K562 (cell line): ENCODE data around the gene PREB. TPM values are rescaled to one million over a fixed set of nuclear protein-coding genes. Genes with fewer than 3 reads are reported as not detected.

Source experiments
- ATAC-seq: fragments of 200-7000 bp; cut with Tn5 transposase; 3 replicates; pipeline ENCODE4 v1.9.1; 2020; ENCODE audit warnings: moderate library complexity
- BruUV-seq: library from RNA; stranded (reverse); fragments of 400-500 nt; replicated peaks from 2 replicates; lab custom pipeline; 2021; lab: Mats Ljungman, UMichigan
- CTCF ChIA-PET: fragments of 300-600 bp; formaldehyde crosslinking; extraction: SDS; loops from one replicate; lab custom pipeline; 2021; ENCODE audit warnings: low intra/inter-chr PET ratio; lab: Yijun Ruan, JAX
- POLR2A ChIA-PET: fragments of 300-600, 350-650 bp; sonication (Branson Sonifier 250); formaldehyde crosslinking; extraction: SDS; loops from one replicate; lab custom pipeline; 2021; ENCODE audit warnings: antibody characterized with exemption, inconsistent platforms; lab: Yijun Ruan, JAX
- DNase-seq, 4 experiments: peaks; one replicate each; pipeline versions ENCODE4 v3.0.0 to v3.0.0-alpha.2; 2011 to 2018; ENCODE audit warnings: low spot score in 3 of 4, mixed read lengths in 3 of 4; ENCODE audit errors: extremely low read depth in 1 of 4
- FAIRE-seq: peaks from 2 replicates; lab custom pipeline; 2011; peaks lifted over from hg19 to GRCh38; lab: Jason Lieb, UNC
- H2AFZ ChIP-seq: 2 replicates; pipeline ENCODE4 v1.6.0; 2011; ENCODE audit warnings: low read depth, low read length, control low read depth, inconsistent platforms
- H3K27ac ChIP-seq: fragments of 200-600 bp; 3 replicates; pipeline ENCODE4 v1.8.0; 2011; ENCODE audit warnings: low read depth, mild to moderate bottlenecking, control low read depth, inconsistent platforms, low read length, moderate library complexity, mixed read lengths; ENCODE audit errors: extremely low read depth
- H3K27me3 ChIP-seq, 2 experiments: fragments of 300-600 bp in 1 of 2; 2 replicates in 1 of 2; 3 replicates in 1 of 2; pipeline versions ENCODE4 v1.6.0 to v1.8.0; 2011; ENCODE audit warnings: inconsistent platforms in 2 of 2, low read length in 2 of 2, mild to moderate bottlenecking in 1 of 2, mixed read lengths in 1 of 2, moderate library complexity in 1 of 2; ENCODE audit not compliant: control insufficient read depth in 2 of 2, insufficient read depth in 2 of 2
- H3K36me3 ChIP-seq: fragments of 300-600 bp; 3 replicates; pipeline ENCODE4 v1.8.0; 2011; ENCODE audit warnings: mild to moderate bottlenecking, low read length, inconsistent platforms; ENCODE audit not compliant: control insufficient read depth, insufficient read depth
- H3K4me1 ChIP-seq, 2 experiments: fragments of 200-600 bp in 1 of 2; replicated peaks in 1 of 2; 2 replicates in 1 of 2; 3 replicates in 1 of 2; pipeline versions ENCODE4 v1.5.1 to v1.8.0; 2011; ENCODE audit warnings: inconsistent platforms in 2 of 2, low read length in 2 of 2, mild to moderate bottlenecking in 1 of 2, mixed read lengths in 1 of 2, moderate library complexity in 1 of 2; ENCODE audit not compliant: control insufficient read depth in 2 of 2, insufficient read depth in 2 of 2
- H3K4me2 ChIP-seq: 2 replicates; pipeline ENCODE4 v1.6.1; 2011; ENCODE audit warnings: low read length, control low read depth, inconsistent platforms, mixed read lengths; ENCODE audit not compliant: insufficient read depth
- H3K4me3 ChIP-seq: fragments of 200-600 bp; sonication (generic), shearing (Covaris generic); 2 replicates; pipeline ENCODE4 v1.5.1; 2016; ENCODE audit warnings: control low read depth, inconsistent platforms
- H3K79me2 ChIP-seq: fragments of 200-600 bp; 3 replicates; pipeline ENCODE4 v1.8.0; 2011; ENCODE audit warnings: low read length, inconsistent platforms; ENCODE audit not compliant: control insufficient read depth, insufficient read depth
- H3K9ac ChIP-seq, 2 experiments: 2 replicates each; pipeline versions ENCODE4 v1.6.0 to v1.6.1; 2011; ENCODE audit warnings: low read depth in 2 of 2, low read length in 2 of 2, control low read depth in 1 of 2, inconsistent platforms in 1 of 2, mild to moderate bottlenecking in 1 of 2, mixed read lengths in 1 of 2; ENCODE audit not compliant: insufficient read depth in 1 of 2
- H3K9me1 ChIP-seq: one replicate; pipeline ENCODE4 v1.6.0; 2011; ENCODE audit warnings: inconsistent platforms, mild to moderate bottlenecking, low read length, moderate library complexity; ENCODE audit not compliant: control insufficient read depth, insufficient read depth
- H3K9me3 ChIP-seq: replicated peaks from 2 replicates; pipeline ENCODE4 v1.5.1; 2011; ENCODE audit warnings: low read depth, low read length, inconsistent platforms; ENCODE audit not compliant: control insufficient read depth, insufficient read depth
- H4K20me1 ChIP-seq: replicated peaks from 2 replicates; pipeline ENCODE4 v1.6.1; 2011; ENCODE audit warnings: low read length, inconsistent platforms, mixed read lengths; ENCODE audit not compliant: control insufficient read depth, insufficient read depth
- CTCF ChIP-seq, 3 experiments: IDR thresholded peaks in 2 of 3; conservative IDR thresholded peaks in 1 of 3; 2 replicates each; pipeline ENCODE4 v1.5.1; 2011 to 2012; ENCODE audit warnings: low read length in 3 of 3, mild to moderate bottlenecking in 3 of 3, control low read depth in 2 of 3, improper control_type of control experiment in 1 of 3, inconsistent platforms in 1 of 3, low read depth in 1 of 3, mixed read lengths in 1 of 3, moderate library complexity in 1 of 3; ENCODE audit not compliant: insufficient read depth in 2 of 3
- POLR2H ChIP-seq: IDR thresholded peaks from 2 replicates; pipeline ENCODE4 v1.6.1; 2016; ENCODE audit warnings: missing genetic modification characterization, low read depth, mild to moderate bottlenecking, control low read depth, missing compliant biosample characterization, moderate library complexity
- ZNF263 ChIP-seq: sonication (generic); formaldehyde crosslinking; IDR thresholded peaks from 2 replicates; pipeline ENCODE4 v1.8.0; 2022; ENCODE audit warnings: mild to moderate bottlenecking, missing genetic modification reagents, borderline replicate concordance
- WGBS: fragments of 100-300 bp; shearing (Covaris generic); methylation state at CpG from one replicate; pipeline ENCODE4 v1.1.6; 2016; ENCODE audit warnings: low coverage, mixed read lengths; ENCODE audit not compliant: insufficient coverage; ENCODE audit errors: missing lambda C conversion rate; 5-methylcytosine and 5-hydroxymethylcytosine counted together
- in situ Hi-C: fragments of 300-500 bp; cut with MboI; formaldehyde crosslinking; loops from 4 replicates; pipeline ENCODE4 v1.15.0; 2018; ENCODE audit warnings: inconsistent platforms, mixed read lengths
- intact Hi-C: fragments of 100-400 bp; cut with micrococcal nuclease; formaldehyde crosslinking; loops from 2 replicates; pipeline ENCODE4 v1.14.2; 2022
- polyA plus RNA-seq, 8 experiments: library from polyadenylated mRNA; depleted of rRNA in 4 of 8; stranded (reverse) in 5 of 8; unstranded in 3 of 8; fragments of >200 nt; fragmentation: Nextera tagmentation in 2 of 8; fragmentation: Illumina TruSeq in 1 of 8; extraction: Ambion mirVana in 2 of 8; extraction: Trizol in 1 of 8; gene quantifications; 2 replicates each; pipeline versions ENCODE4 v1.2.1 to v1.2.3, GENCODE V29; 2011 to 2014; ENCODE audit warnings: inconsistent platforms in 1 of 8, missing spikeins in 1 of 8
- total RNA-seq, 7 experiments: library from RNA; depleted of rRNA in 6 of 7; stranded (reverse); fragments of >200 nt in 6 of 7; fragmentation: Illumina TruSeq in 2 of 7; extraction: Trizol in 2 of 7; gene quantifications; 2 replicates each; pipeline versions ENCODE4 v1.2.1 to v1.2.3, GENCODE V29; 2011 to 2021; ENCODE audit warnings: low replicate concordance in 1 of 7

Gene PREB
- total and polyA plus RNA-seq, 9 of the 15 experiments (the other 6 are each of a cell fraction or from before 2014, with no cell fraction given), result 35.1 to 84.2 (median 67.2) TPM

GRCh38 chr2:27102329-27102728 is 32.1 kb downstream of the PREB start:
- FAIRE-seq (no peak), DNase-seq (no peak)
- H3K9me1 ChIP-seq, result no peaks in the 10 kb centered on the region
- no peak overlapping the region for H2AFZ ChIP-seq
- H3K79me2 ChIP-seq, result no peaks in the 10 kb centered on the region
- no peak overlapping the region for H3K27ac ChIP-seq
- no peak overlapping the region for H3K4me2 ChIP-seq
- peak overlapping the region in 1 of 2 experiments; percentile 38; a peak in 1 of 4 replicates for H3K9ac ChIP-seq
- intact Hi-C loops, result no loop called here
- H3K4me1 ChIP-seq, result peaks cover 0 to 14% of the 10 kb centered on the region in 2 experiments; a peak in 2 of 5 replicates
- TF ChIP-seq ZNF263, result peak; percentile 82
- peak in 2 of 3 experiments; percentile 1 to 6; a peak in 1 of 6 replicates for TF ChIP-seq CTCF (IDR thresholded peaks at IDR 0.05 in 2 of 3, conservative IDR thresholded peaks at IDR 0.05 in 1 of 3; ENCODE audit: insufficient read depth in 2 of 3, low read depth in 1 of 3, low read length in 3 of 3)
- TF ChIP-seq POLR2H, result no peak
- TF ChIP-seq, all 486 proteins: peak for 2
- peak; percentile 43; the same call in 1 of the 3 replicates for ATAC-seq
- Histone ChIP-seq H4K20me1 (no peaks in the 10 kb centered on the region), H3K4me3 (no peak overlapping the region), H3K27me3 (no peaks in the 10 kb centered on the region), H3K36me3 (no peaks in the 10 kb centered on the region), H3K9me3 (no peaks in the 10 kb centered on the region)
- WGBS, result 25% methylated on average over 5 of the region's 5 CpGs
- POLR2A ChIA-PET, result interaction anchor here (0.9 to 1.9 kb wide), 4 partner anchors 12 to 191 kb away, joined by 3 to 5 read pairs (median 4); partner anchors contain the start of genes ATRAID and SLC5A6
- no TSS peak for BruUV-seq
- CTCF ChIA-PET, result no interaction called here
- in situ Hi-C loops, result no loop called here
